WTC11 (cell line): ENCODE results near the gene NRXN3. TPM values are rescaled to one million over a fixed set of nuclear protein-coding genes. Genes with fewer than 3 reads are reported as not detected.

Experiments
- ATAC-seq: fragments of 200-7000 bp; cut with Tn5 transposase; 2 replicates; pipeline ENCODE4 v1.10.0; 2021; ENCODE audit warnings: mild to moderate bottlenecking, moderate library complexity
- CTCF ChIA-PET: fragments of 300-600 bp; sonication (Branson Sonifier 250); formaldehyde crosslinking; loops from one replicate; lab custom pipeline; 2021; ENCODE audit warnings: antibody characterized with exemption; lab: Charles Lee
- POLR2A ChIA-PET: fragments of 350-600 bp; sonication (Branson Sonifier 250); formaldehyde crosslinking; loops from one replicate; lab custom pipeline; 2021; ENCODE audit warnings: antibody characterized with exemption; lab: Charles Lee
- DNase-seq: peaks from one replicate; pipeline ENCODE4 v3.0.0; 2021; ENCODE audit warnings: low spot score
- H3K27ac Mint-ChIP-seq: 2 replicates; pipeline ENCODE4 v1.8.0; 2021; ENCODE audit warnings: mixed read lengths
- H3K27me3 Mint-ChIP-seq: 2 replicates; pipeline ENCODE4 v1.8.0; 2021; ENCODE audit warnings: low read depth, mild to moderate bottlenecking, moderate library complexity, mixed read lengths
- H3K36me3 Mint-ChIP-seq: 2 replicates; pipeline ENCODE4 v1.8.0; 2021; ENCODE audit warnings: mixed read lengths
- H3K4me1 Mint-ChIP-seq: 2 replicates; pipeline ENCODE4 v1.8.0; 2022; ENCODE audit warnings: mixed read lengths
- H3K4me3 Mint-ChIP-seq: 2 replicates; pipeline ENCODE4 v1.8.0; 2021; ENCODE audit warnings: mild to moderate bottlenecking, moderate library complexity, mixed read lengths
- H3K9me3 Mint-ChIP-seq: 2 replicates; pipeline ENCODE4 v1.8.0; 2021; ENCODE audit warnings: mixed read lengths
- AFF4 ChIP-seq: sonication (generic); formaldehyde crosslinking; IDR thresholded peaks from 2 replicates; pipeline ENCODE4 v1.8.1; 2023; ENCODE audit warnings: mild to moderate bottlenecking, missing genetic modification reagents, borderline replicate concordance
- ATF6 ChIP-seq: sonication (generic); formaldehyde crosslinking; IDR thresholded peaks from 2 replicates; pipeline ENCODE4 v1.8.1; 2023; ENCODE audit warnings: mild to moderate bottlenecking, missing genetic modification reagents
- CBFB ChIP-seq: sonication (generic); formaldehyde crosslinking; IDR thresholded peaks from 2 replicates; pipeline ENCODE4 v1.8.1; 2022; ENCODE audit warnings: mild to moderate bottlenecking, low read depth, missing genetic modification reagents
- E2F1 ChIP-seq: sonication (generic); formaldehyde crosslinking; IDR thresholded peaks from 2 replicates; pipeline ENCODE4 v1.8.0; 2022; ENCODE audit warnings: mild to moderate bottlenecking, missing genetic modification reagents
- HMGXB4 ChIP-seq: sonication (generic); formaldehyde crosslinking; IDR thresholded peaks from 2 replicates; pipeline ENCODE4 v1.8.1; 2023; ENCODE audit warnings: mild to moderate bottlenecking, moderate library complexity, missing genetic modification reagents
- IRF2 ChIP-seq: sonication (generic); formaldehyde crosslinking; IDR thresholded peaks from 2 replicates; pipeline ENCODE4 v1.8.0; 2022; ENCODE audit warnings: low read depth, missing genetic modification reagents, borderline replicate concordance
- JAZF1 ChIP-seq: fragments of 250-450 bp; sonication (Bioruptor Pico); IDR thresholded peaks from 2 replicates; pipeline ENCODE4 v1.9.0; 2021; ENCODE audit warnings: moderate library complexity, mild to moderate bottlenecking, inconsistent platforms
- MLX ChIP-seq: sonication (generic); formaldehyde crosslinking; IDR thresholded peaks from 2 replicates; pipeline ENCODE4 v1.8.1; 2023; ENCODE audit warnings: mild to moderate bottlenecking, missing genetic modification reagents, moderate library complexity
- MYBL2 ChIP-seq: sonication (generic); formaldehyde crosslinking; IDR thresholded peaks from 2 replicates; pipeline ENCODE4 v1.8.1; 2023; ENCODE audit warnings: mild to moderate bottlenecking, moderate library complexity, missing genetic modification reagents
- PRDM15 ChIP-seq: sonication (generic); formaldehyde crosslinking; IDR thresholded peaks from 2 replicates; pipeline ENCODE4 v1.8.0; 2022; ENCODE audit warnings: missing genetic modification reagents
- PREB ChIP-seq: sonication (generic); formaldehyde crosslinking; IDR thresholded peaks from 2 replicates; pipeline ENCODE4 v1.8.1; 2022; ENCODE audit warnings: mild to moderate bottlenecking, missing genetic modification reagents, moderate library complexity, borderline replicate concordance
- PRRX2 ChIP-seq: fragments of 250-450 bp; sonication (Bioruptor Pico); IDR thresholded peaks from 2 replicates; pipeline ENCODE4 v1.8.0; 2021; ENCODE audit warnings: mild to moderate bottlenecking
- SMAD3 ChIP-seq: sonication (generic); formaldehyde crosslinking; IDR thresholded peaks from 2 replicates; pipeline ENCODE4 v1.8.0; 2022; ENCODE audit warnings: missing genetic modification reagents, mild to moderate bottlenecking, borderline replicate concordance
- TCF7 ChIP-seq: sonication (generic); formaldehyde crosslinking; IDR thresholded peaks from 2 replicates; pipeline ENCODE4 v1.8.0; 2022; ENCODE audit warnings: mild to moderate bottlenecking, low read depth, missing genetic modification reagents, moderate library complexity
- USF2 ChIP-seq: sonication (generic); formaldehyde crosslinking; IDR thresholded peaks from 2 replicates; pipeline ENCODE4 v1.8.1; 2023; ENCODE audit warnings: mild to moderate bottlenecking, missing genetic modification reagents, moderate library complexity
- ZNF423 ChIP-seq: fragments of 250-450 bp; sonication (Bioruptor Pico); IDR thresholded peaks from 2 replicates; pipeline ENCODE4 v2.1.2; 2022; ENCODE audit warnings: mild to moderate bottlenecking, moderate library complexity
- ZSCAN18 ChIP-seq: fragments of 250-450 bp; sonication (Bioruptor Pico); IDR thresholded peaks from 2 replicates; pipeline ENCODE4 v2.1.2; 2022; ENCODE audit warnings: mild to moderate bottlenecking, moderate library complexity
- total RNA-seq: library from RNA; stranded (reverse); gene quantifications from 3 replicates; pipeline ENCODE4 v1.2.3, GENCODE V29; 2021

The NRXN3 gene
- total RNA-seq, 1 experiment from 2014 or later: 3.0 TPM

- peaks cover 9% of the 10 kb centered on the region for H3K27me3 Mint-ChIP-seq
- H3K9me3 Mint-ChIP-seq: peaks cover 8% of the 10 kb centered on the region; the same call in 1 of the 2 replicates
- no peak for DNase-seq
- H3K36me3 Mint-ChIP-seq: peaks cover 4% of the 10 kb centered on the region; the same call in 1 of the 2 replicates
- POLR2A ChIA-PET: no interaction called here
- CTCF ChIA-PET: no interaction called here
- TF ChIP-seq IRF2 (CRISPR knock-in tag): no peak
- TF ChIP-seq AFF4 (CRISPR knock-in tag): no peak
- TF ChIP-seq PRRX2: no peak
- no peak for TF ChIP-seq MLX (CRISPR knock-in tag)
- no peak for TF ChIP-seq SMAD3 (CRISPR knock-in tag)
- TF ChIP-seq HMGXB4 (CRISPR knock-in tag): no peak
- no peak for TF ChIP-seq CBFB (CRISPR knock-in tag)
- TF ChIP-seq PREB: no peak
- no peak for TF ChIP-seq ZNF423 (CRISPR knock-in tag)
- TF ChIP-seq JAZF1: no peak
- no peak for TF ChIP-seq TCF7 (CRISPR knock-in tag)
- TF ChIP-seq E2F1 (CRISPR knock-in tag): no peak
- H3K4me3 Mint-ChIP-seq: no peak overlapping the region
- H3K4me1 Mint-ChIP-seq: peaks cover 15% of the 10 kb centered on the region
- ATAC-seq: no peak
- H3K27ac Mint-ChIP-seq: no peak overlapping the region
These were observed 1006.9 kb downstream of the NRXN3 start for GRCh38 chr14:79177106-79177505.

GRCh38 chr14:79178719-79179118, 1008.5 kb downstream of the NRXN3 start:
- Mint-ChIP-seq H3K27ac (no peak overlapping the region), H3K36me3 (peaks cover 4% of the 10 kb centered on the region; the same call in 1 of the 2 replicates), H3K4me1 (peaks cover 15% of the 10 kb centered on the region), H3K9me3 (peaks cover 8% of the 10 kb centered on the region; the same call in 1 of the 2 replicates), H3K4me3 (no peak overlapping the region), H3K27me3 (peaks cover 9% of the 10 kb centered on the region)
- ChIA-PET POLR2A (no interaction called here), CTCF (no interaction called here)
- ATAC-seq (no peak), DNase-seq (no peak)
- TF ChIP-seq CBFB (CRISPR knock-in tag) (no peak), USF2 (no peak), PRDM15 (CRISPR knock-in tag) (no peak), MYBL2 (CRISPR knock-in tag) (no peak), ZSCAN18 (CRISPR knock-in tag) (no peak), ATF6 (no peak)
